ENCODE results near the gene GOLGA8G.
"Not testable (repeated sequence)": the region's sequence is repeated elsewhere in the genome, so short reads cannot be mapped to it uniquely, and the experiment has no call there.

DNA sequence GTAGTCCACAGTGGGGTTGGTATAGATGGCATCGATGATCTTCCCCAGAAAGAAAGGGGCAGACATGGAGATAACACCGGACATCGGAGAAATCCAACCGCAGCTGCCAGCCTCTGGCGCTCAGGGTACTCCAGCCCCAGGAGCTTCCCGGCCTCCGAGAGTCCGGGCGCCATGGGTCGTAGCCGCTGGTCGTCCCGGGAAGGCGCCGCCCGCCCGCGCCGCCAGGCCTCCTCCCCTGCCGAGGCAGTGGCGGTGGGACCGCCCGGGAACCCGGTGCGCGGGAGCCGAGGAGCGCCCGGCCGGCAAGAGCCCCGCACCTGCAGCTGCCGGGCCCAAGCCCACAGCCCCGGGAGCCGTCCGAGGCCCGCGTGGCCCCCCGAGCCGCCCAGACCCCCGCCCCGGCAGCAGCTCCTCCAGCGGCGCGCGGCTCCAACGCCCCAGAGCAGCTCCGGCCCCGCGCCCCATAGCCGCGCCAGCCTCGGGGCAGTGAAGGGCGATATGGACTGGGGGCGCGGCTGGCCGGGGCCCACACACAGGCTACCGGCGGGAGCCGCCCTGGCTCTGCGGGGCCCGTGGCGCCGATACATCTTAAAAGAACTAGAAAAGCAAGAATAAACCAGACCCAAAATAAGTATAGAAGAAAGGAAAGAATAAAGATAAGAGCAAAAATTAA lies 24.4 kb downstream of the GOLGA8G start:
- TF ChIP-seq, protein P1, sequence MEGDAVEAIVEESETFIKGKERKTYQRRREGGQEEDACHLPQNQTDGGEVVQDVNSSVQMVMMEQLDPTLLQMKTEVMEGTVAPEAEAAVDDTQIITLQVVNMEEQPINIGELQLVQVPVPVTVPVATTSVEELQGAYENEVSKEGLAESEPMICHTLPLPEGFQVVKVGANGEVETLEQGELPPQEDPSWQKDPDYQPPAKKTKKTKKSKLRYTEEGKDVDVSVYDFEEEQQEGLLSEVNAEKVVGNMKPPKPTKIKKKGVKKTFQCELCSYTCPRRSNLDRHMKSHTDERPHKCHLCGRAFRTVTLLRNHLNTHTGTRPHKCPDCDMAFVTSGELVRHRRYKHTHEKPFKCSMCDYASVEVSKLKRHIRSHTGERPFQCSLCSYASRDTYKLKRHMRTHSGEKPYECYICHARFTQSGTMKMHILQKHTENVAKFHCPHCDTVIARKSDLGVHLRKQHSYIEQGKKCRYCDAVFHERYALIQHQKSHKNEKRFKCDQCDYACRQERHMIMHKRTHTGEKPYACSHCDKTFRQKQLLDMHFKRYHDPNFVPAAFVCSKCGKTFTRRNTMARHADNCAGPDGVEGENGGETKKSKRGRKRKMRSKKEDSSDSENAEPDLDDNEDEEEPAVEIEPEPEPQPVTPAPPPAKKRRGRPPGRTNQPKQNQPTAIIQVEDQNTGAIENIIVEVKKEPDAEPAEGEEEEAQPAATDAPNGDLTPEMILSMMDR (IDR thresholded peaks at IDR 0.05), result not testable (repeated sequence)
- not testable (repeated sequence) for TF ChIP-seq POLR2A, EP300 (IDR thresholded peaks at IDR 0.05)

Measured in ovary (tissue), 3 donors.